Measurements from ENCODE around the gene PROM1. TPM values are rescaled to one million over a fixed set of nuclear protein-coding genes. Genes with fewer than 3 reads are reported as not detected.

Gene PROM1
- total and polyA plus RNA-seq, 8 donors, result 19.7 to 51.6 (median 22.2) TPM

- intact Hi-C loops (cut with DNase I), result loop anchor here in 2 of 3 donors (10.0 kb wide), 3 partner anchors 169 to 239 kb away; no protein-coding TSS in a partner anchor
- WGBS, 2 donors, result 33 to 35% methylated on average over 5 of the region's 5 CpGs
- H3K4me1 ChIP-seq, result no peaks in the 10 kb centered on the region
- FAIRE-seq (peak; percentile 87), DNase-seq (peak in 1 of 6 donors; percentile 31), ATAC-seq (peak; percentile 60 to 81 (median 80))
- no peak overlapping the region for H3K4me3 ChIP-seq
- TF ChIP-seq, protein P1, sequence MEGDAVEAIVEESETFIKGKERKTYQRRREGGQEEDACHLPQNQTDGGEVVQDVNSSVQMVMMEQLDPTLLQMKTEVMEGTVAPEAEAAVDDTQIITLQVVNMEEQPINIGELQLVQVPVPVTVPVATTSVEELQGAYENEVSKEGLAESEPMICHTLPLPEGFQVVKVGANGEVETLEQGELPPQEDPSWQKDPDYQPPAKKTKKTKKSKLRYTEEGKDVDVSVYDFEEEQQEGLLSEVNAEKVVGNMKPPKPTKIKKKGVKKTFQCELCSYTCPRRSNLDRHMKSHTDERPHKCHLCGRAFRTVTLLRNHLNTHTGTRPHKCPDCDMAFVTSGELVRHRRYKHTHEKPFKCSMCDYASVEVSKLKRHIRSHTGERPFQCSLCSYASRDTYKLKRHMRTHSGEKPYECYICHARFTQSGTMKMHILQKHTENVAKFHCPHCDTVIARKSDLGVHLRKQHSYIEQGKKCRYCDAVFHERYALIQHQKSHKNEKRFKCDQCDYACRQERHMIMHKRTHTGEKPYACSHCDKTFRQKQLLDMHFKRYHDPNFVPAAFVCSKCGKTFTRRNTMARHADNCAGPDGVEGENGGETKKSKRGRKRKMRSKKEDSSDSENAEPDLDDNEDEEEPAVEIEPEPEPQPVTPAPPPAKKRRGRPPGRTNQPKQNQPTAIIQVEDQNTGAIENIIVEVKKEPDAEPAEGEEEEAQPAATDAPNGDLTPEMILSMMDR (IDR thresholded peaks at IDR 0.05), result peak; percentile 56 to 79 (median 72)
- no peaks in the 10 kb centered on the region for H3K27me3 ChIP-seq
- H3K9me3 ChIP-seq, result no peaks in the 10 kb centered on the region
- H3K36me3 ChIP-seq, result no peaks in the 10 kb centered on the region
- no peak overlapping the region for H3K27ac ChIP-seq
Measured at GRCh38 chr4:16026160-16026761, 57.6 kb downstream of the PROM1 start.

DNA sequence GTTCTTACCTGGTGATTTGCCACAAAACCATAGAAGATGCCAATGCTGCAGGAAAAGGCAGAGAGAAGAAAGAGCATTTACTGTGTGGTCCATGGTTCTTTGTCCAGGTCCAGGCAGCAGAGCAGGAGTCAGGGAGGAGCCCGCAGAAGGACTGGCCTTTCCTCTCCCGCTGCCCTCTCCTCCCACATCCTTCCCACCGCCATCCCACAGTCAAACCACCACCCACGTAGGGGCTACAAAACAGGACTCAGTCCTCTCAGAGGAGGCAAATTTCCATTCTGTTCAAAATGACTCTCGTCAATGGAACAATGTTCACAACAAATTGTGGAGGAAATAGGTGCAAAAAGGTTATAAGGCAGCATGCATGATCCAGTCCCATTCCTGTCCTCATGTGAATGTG is 58.6 kb downstream of the PROM1 start:
- Histone ChIP-seq H3K36me3 (no peaks in the 10 kb centered on the region), H3K27ac (no peak overlapping the region), H3K4me1 (no peaks in the 10 kb centered on the region), H3K9me3 (no peaks in the 10 kb centered on the region), H3K27me3 (no peaks in the 10 kb centered on the region), H3K4me3 (no peak overlapping the region)
- WGBS, 2 donors, result 65% methylated on average over 5 of the region's 5 CpGs
- no peak for DNase-seq
- FAIRE-seq, result no peak
- no peak for ATAC-seq
- intact Hi-C loops (cut with DNase I), result loop anchor here in 2 of 3 donors (10.0 kb wide), 3 partner anchors 170 to 240 kb away; no protein-coding TSS in a partner anchor
- TF ChIP-seq, protein P1 (IDR thresholded peaks at IDR 0.05), result no peak

GRCh38 chr4:16023776-16024408 is 59.9 kb downstream of the PROM1 start:
- no peak overlapping the region for H3K27ac ChIP-seq
- DNase-seq, result no peak
- 61 to 64% methylated on average over 10 of the region's 10 CpGs for WGBS, 2 donors
- FAIRE-seq, result no peak
- no peaks in the 10 kb centered on the region for H3K27me3 ChIP-seq
- TF ChIP-seq, protein P1 (IDR thresholded peaks at IDR 0.05), result no peak
- intact Hi-C loops (cut with DNase I), result loop anchor here in 2 of 3 donors (5.0 to 10.0 kb wide), 4 partner anchors 171 to 241 kb away; no protein-coding TSS in a partner anchor
- H3K9me3 ChIP-seq, result no peaks in the 10 kb centered on the region
- no peak overlapping the region for H3K4me3 ChIP-seq
- H3K36me3 ChIP-seq, result no peaks in the 10 kb centered on the region
- no peak for ATAC-seq
- no peaks in the 10 kb centered on the region for H3K4me1 ChIP-seq

- intact Hi-C loops (cut with DNase I), result loop anchor here in 2 of 3 donors (5.0 to 10.0 kb wide), 4 partner anchors 173 to 243 kb away; no protein-coding TSS in a partner anchor
- FAIRE-seq (no peak), ATAC-seq (no peak), DNase-seq (no peak)
- 52 to 64% methylated on average over 8 of the region's 8 CpGs for WGBS, 2 donors
- Histone ChIP-seq H3K27ac (no peak overlapping the region), H3K27me3 (no peaks in the 10 kb centered on the region), H3K4me1 (no peaks in the 10 kb centered on the region), H3K36me3 (no peaks in the 10 kb centered on the region), H3K9me3 (no peaks in the 10 kb centered on the region), H3K4me3 (no peak overlapping the region)
- TF ChIP-seq, protein P1 (IDR thresholded peaks at IDR 0.05), result no peak
Measured at GRCh38 chr4:16021804-16022560, 61.8 kb downstream of the PROM1 start.
